Muscle of leg (tissue), 11 donors: ENCODE results near the gene AKAP7. TPM values are rescaled to one million over a fixed set of nuclear protein-coding genes. Genes with fewer than 3 reads are reported as not detected.

Experiments
- DNase-seq: peaks from one replicate; pipeline ENCODE4 v3.0.0; 2013
- H3K27ac ChIP-seq: one replicate; pipeline ENCODE4 v1.5.1; 2013; ENCODE audit warnings: mild to moderate bottlenecking, low read length, control low read depth
- H3K27me3 ChIP-seq: one replicate; pipeline ENCODE4 v1.6.1; 2013; ENCODE audit warnings: low read length; ENCODE audit not compliant: control insufficient read depth, insufficient read depth
- H3K36me3 ChIP-seq: one replicate; pipeline ENCODE4 v1.6.1; 2013; ENCODE audit warnings: low read length; ENCODE audit not compliant: control insufficient read depth, insufficient read depth
- H3K4me1 ChIP-seq: one replicate; pipeline ENCODE4 v1.6.1; 2013; ENCODE audit warnings: low read length; ENCODE audit not compliant: control insufficient read depth, insufficient read depth
- H3K4me3 ChIP-seq: one replicate; pipeline ENCODE4 v1.5.1; 2013; ENCODE audit warnings: low read length, control low read depth
- H3K9me3 ChIP-seq: replicated peaks from 2 replicates; pipeline ENCODE4 v1.6.1; 2013; ENCODE audit warnings: low read depth, low read length; ENCODE audit not compliant: control insufficient read depth
- WGBS: methylation state at CpG from one replicate; pipeline ENCODE4 v1.1.5; 2013; ENCODE audit warnings: missing lambda C conversion rate; ENCODE audit not compliant: insufficient coverage; 5-methylcytosine and 5-hydroxymethylcytosine counted together
- polyA plus RNA-seq, 8 donors: library from polyadenylated mRNA; unstranded; fragments of 120-200 nt; gene quantifications; one replicate each; pipeline versions ENCODE4 v1.2.1 to v1.2.3, GENCODE V29; 2013; ENCODE audit warnings: inconsistent platforms in 1 of 8, low replicate concordance in 1 of 8; ENCODE audit not compliant: insufficient read length in 8 of 8, insufficient read depth in 1 of 8
- total RNA-seq: library from RNA; stranded (reverse); fragments of 120-200 nt; gene quantifications from one replicate; pipeline ENCODE4 v1.2.4, GENCODE V29; 2013

The AKAP7 gene
- total and polyA plus RNA-seq, 9 donors, result 11.0 to 17.5 (median 15.4) TPM

DNA sequence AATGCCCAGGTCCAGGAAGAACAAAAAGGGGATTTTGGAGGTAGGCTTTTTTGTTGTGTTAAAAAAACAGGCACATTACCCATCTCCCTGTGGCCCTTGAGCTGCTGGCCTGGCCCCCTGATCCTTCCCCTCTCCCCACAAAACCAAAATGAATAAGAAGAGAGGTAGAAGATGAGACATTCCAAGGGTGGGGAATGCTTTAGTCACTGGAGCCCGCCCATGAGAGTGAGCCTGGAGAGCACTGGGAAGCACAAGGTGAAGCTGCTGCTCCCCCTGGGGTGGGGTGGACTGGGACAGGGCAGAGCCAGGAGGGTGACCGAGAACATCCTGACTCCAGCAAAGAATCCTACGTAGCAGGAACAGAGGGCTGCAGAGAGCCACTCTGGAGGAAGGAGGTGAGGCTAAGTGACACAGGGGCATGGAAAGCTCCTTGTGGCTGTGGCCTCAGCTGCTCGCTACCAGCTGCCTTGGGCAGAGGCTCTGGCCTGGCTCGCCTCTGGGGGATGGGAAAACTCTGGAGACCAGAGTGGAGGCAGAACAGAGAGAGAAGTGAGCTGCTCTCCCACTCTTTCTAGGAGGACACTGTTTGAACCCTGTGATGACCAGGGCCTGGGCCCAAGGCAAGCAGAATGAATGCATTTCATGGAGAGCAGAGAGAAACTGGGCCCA lies 48.3 kb downstream of the AKAP7 start:
- no peaks in the 10 kb centered on the region for H3K27me3 ChIP-seq
- no peak overlapping the region for H3K4me3 ChIP-seq
- no peak for DNase-seq
- no peaks in the 10 kb centered on the region for H3K9me3 ChIP-seq
- H3K36me3 ChIP-seq, result peaks cover 11% of the 10 kb centered on the region
- no peak overlapping the region for H3K27ac ChIP-seq
- 96% methylated on average over 3 of the region's 5 CpGs for WGBS
- peaks cover 3% of the 10 kb centered on the region for H3K4me1 ChIP-seq

GRCh38 chr6:131191590-131191989 lies 56.3 kb downstream of the AKAP7 start:
- Histone ChIP-seq H3K36me3 (no peaks in the 10 kb centered on the region), H3K27ac (no peak overlapping the region), H3K27me3 (no peaks in the 10 kb centered on the region), H3K4me1 (no peaks in the 10 kb centered on the region), H3K9me3 (peaks cover 9% of the 10 kb centered on the region), H3K4me3 (no peak overlapping the region)
- DNase-seq, result no peak
- WGBS, result 94% methylated on average over 3 of the region's 3 CpGs

DNA sequence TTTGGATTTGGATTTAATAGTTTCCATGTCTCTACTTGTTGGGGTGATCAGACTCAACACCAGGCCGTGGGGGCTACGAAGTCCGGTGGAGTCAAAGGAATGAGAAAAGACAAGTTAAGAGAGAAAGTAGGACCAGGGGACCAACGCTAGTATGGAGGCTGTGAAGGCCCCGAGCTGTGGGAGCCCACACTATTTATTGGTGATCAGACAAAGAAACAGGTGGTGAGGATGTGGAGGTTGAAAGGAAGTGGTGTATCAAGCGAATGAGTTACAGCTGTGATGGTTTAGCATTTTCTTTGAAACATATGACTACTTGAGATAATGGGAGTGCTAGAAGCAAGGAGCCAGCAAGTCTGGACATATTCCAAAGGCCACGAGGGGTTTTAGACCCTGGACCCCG lies 62.4 kb downstream of the AKAP7 start:
- Histone ChIP-seq H3K4me1 (no peaks in the 10 kb centered on the region), H3K27ac (no peak overlapping the region), H3K27me3 (no peaks in the 10 kb centered on the region), H3K4me3 (no peak overlapping the region), H3K9me3 (peaks cover 2% of the 10 kb centered on the region), H3K36me3 (peaks cover 10% of the 10 kb centered on the region)
- DNase-seq, result no peak
- 56% methylated on average over 6 of the region's 8 CpGs for WGBS

DNA sequence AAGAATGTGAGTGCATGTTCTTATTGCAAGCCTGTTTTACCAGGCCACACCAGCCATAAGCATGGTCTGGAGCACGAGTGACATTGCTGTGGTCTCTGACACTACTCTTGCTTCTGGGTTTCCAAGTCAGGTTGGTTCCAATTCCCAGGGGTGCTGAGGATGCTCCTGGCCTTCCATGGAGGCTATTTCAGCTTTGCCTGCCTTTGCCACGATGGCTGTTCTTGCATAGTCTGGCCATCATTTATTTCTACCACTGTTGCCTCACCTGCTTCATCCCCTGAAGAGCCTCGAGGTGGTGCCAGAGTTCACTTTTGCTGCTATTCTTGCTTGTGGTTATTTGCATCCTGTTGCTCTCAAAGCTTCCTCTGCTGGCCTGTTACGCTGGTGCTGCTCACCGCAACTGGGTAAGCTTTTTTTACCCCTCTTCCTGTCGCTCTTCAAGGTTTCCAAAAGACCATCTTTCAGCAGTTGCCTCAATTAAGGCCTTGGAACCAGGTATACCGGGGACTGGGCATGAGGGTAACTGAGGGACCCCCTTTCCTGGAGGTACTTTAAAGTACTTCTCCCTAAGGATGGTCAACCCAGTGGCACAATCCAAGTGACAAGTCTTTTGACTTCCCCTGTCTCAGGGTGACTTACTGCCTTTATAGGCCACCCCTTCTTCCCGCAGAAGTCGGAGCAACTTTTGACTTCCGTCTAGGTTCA lies 64.5 kb downstream of the AKAP7 start:
- DNase-seq, result peak; percentile 73
- Histone ChIP-seq H3K27ac (no peak overlapping the region), H3K36me3 (peaks cover 10% of the 10 kb centered on the region), H3K4me1 (no peaks in the 10 kb centered on the region), H3K27me3 (no peaks in the 10 kb centered on the region), H3K4me3 (no peak overlapping the region), H3K9me3 (no peaks in the 10 kb centered on the region)
- 57% methylated on average over 8 of the region's 10 CpGs for WGBS

DNA sequence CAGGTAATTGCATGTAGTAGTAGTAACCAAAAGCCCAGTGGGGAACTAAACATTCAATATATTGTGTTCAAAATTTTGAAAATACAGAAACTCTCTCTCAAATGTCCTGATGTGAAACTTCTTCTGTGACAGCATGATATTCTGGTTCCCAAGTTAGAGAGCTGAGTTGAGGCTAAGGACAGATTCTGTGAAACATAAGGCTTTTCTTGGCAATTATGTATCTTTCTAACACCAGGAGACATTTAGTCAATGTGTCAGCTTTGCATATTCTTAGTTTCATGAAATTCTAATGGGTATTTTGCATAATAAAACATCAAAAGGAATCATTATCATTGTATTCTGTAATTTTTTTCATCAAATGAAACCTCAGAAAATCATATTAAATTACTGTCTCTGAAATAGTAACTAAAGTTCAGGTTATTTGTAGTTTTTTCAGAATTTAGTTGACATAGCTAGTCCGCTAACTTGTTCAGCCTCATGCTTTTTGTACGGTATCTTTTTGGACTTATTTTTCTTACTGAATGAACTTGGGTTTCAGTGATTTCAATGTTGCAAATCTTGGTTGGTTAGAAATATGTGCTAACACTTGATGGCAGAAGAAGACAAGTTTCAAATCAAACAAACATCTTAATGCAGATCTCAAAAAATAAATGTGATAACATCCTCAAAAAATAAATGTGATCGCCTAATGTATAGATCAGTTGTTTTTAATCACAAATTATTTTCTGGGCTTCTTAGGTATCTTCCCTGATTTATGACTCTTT lies 70.4 kb downstream of the AKAP7 start:
- Histone ChIP-seq H3K9me3 (no peaks in the 10 kb centered on the region), H3K27me3 (no peaks in the 10 kb centered on the region), H3K4me3 (no peak overlapping the region), H3K4me1 (no peaks in the 10 kb centered on the region), H3K36me3 (no peaks in the 10 kb centered on the region), H3K27ac (no peak overlapping the region)
- DNase-seq, result peak; percentile 20
- no CpG with 5 or more reads among the region's 3 CpGs for WGBS

DNA sequence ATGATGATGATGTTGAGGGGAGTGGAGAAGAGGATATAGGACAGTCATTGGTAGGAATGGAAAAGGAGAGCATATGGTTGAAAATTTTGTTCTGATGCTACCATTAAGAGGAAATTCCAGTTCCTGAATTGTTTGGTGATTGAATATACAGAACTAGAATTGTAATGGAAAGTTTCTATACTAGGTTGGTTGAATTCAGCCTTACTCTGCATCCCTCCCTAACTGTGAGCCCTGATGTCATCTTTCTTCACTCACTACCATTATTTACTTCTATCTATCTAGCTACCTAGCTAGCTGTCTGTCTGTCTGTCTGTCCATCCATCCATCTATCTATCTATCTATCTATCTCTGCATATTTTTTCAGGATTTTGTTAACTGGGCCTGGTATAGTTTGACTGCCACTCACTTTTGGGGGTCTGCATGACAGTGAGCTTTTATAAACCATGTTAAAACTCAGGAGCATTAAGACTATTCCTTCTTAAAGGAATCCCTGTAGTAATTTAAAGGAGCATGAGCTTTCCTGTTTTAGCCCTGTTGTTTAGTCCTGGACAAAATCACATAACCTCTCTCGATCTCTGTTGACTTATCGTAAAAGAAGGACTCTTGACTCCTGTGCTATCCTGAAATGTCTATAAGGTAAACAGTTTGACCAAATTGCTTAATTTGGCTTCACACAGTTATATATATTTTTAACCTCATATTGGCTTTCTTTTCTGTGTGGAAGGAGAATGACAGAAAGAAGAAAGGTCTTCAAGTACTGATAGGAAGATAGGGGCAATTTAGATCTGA lies 71.4 kb downstream of the AKAP7 start:
- DNase-seq, result no peak
- H3K27me3 ChIP-seq, result no peaks in the 10 kb centered on the region
- no CpG with 5 or more reads among the region's 2 CpGs for WGBS
- no peaks in the 10 kb centered on the region for H3K9me3 ChIP-seq
- no peaks in the 10 kb centered on the region for H3K4me1 ChIP-seq
- no peak overlapping the region for H3K27ac ChIP-seq
- no peak overlapping the region for H3K4me3 ChIP-seq
- no peaks in the 10 kb centered on the region for H3K36me3 ChIP-seq

- peaks cover 2% of the 10 kb centered on the region for H3K4me1 ChIP-seq
- H3K27ac ChIP-seq, result no peak overlapping the region
- DNase-seq, result no peak
- no peaks in the 10 kb centered on the region for H3K36me3 ChIP-seq
- no peaks in the 10 kb centered on the region for H3K9me3 ChIP-seq
- H3K27me3 ChIP-seq, result no peaks in the 10 kb centered on the region
- WGBS, result no CpG with 5 or more reads among the region's 1 CpG
- no peak overlapping the region for H3K4me3 ChIP-seq
Observed at GRCh38 chr6:131208787-131209186, 73.5 kb downstream of the AKAP7 start.

- DNase-seq, result peak; percentile 61
- peaks cover 6% of the 10 kb centered on the region for H3K4me1 ChIP-seq
- H3K9me3 ChIP-seq, result no peaks in the 10 kb centered on the region
- WGBS, result 42% methylated on average over 2 of the region's 2 CpGs
- H3K4me3 ChIP-seq, result no peak overlapping the region
- H3K36me3 ChIP-seq, result no peaks in the 10 kb centered on the region
- H3K27ac ChIP-seq, result no peak overlapping the region
- no peaks in the 10 kb centered on the region for H3K27me3 ChIP-seq
Observed at GRCh38 chr6:131210469-131210868, 75.2 kb downstream of the AKAP7 start.

GRCh38 chr6:131212024-131212423 lies 76.8 kb downstream of the AKAP7 start:
- H3K4me1 ChIP-seq, result peaks cover 6% of the 10 kb centered on the region
- H3K9me3 ChIP-seq, result no peaks in the 10 kb centered on the region
- no peaks in the 10 kb centered on the region for H3K27me3 ChIP-seq
- no peak overlapping the region for H3K27ac ChIP-seq
- 67% methylated on average over 1 of the region's 5 CpGs for WGBS
- no peaks in the 10 kb centered on the region for H3K36me3 ChIP-seq
- H3K4me3 ChIP-seq, result no peak overlapping the region
- DNase-seq, result no peak

DNA sequence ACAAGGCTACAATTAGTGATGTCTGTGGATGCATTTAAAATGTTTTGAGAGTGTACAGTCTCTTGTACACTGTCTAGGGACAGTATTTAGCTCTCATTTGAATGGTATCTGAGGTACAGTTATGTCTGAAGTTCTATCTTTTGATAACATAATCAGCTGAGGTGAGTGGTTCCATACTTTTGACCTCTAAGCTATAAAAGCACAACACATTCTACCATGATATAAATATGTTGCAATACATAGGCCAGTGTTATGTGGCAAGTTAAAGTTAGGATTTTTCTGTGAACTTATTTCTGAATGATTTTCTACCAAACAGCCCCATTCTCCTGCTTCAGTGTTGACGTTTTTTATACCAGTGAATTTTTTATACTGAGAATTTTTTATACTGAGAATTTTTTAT lies 77.6 kb downstream of the AKAP7 start:
- H3K9me3 ChIP-seq, result no peaks in the 10 kb centered on the region
- H3K27ac ChIP-seq, result peak overlapping the region; percentile 32
- H3K4me1 ChIP-seq, result peaks cover 6% of the 10 kb centered on the region
- no CpG with 5 or more reads among the region's 1 CpG for WGBS
- no peak overlapping the region for H3K4me3 ChIP-seq
- no peaks in the 10 kb centered on the region for H3K27me3 ChIP-seq
- no peak for DNase-seq
- H3K36me3 ChIP-seq, result no peaks in the 10 kb centered on the region
